PFSK-1 (cell line): ENCODE measurements around the gene HSPB9.

Experiments used
- FOXP2 ChIP-seq: optimal IDR thresholded peaks from 2 replicates; pipeline ENCODE3; 2011; ENCODE audit warnings: borderline replicate concordance, control low read depth, inconsistent platforms; ENCODE audit not compliant: insufficient read depth; ENCODE audit errors: extremely low read length, extremely low read depth
- POLR2AphosphoS5 ChIP-seq: IDR thresholded peaks from 2 replicates; pipeline ENCODE4 v1.6.1; 2012; ENCODE audit warnings: low read depth, mild to moderate bottlenecking, control low read depth, low read length, moderate library complexity
- REST ChIP-seq, 2 experiments: IDR thresholded peaks; 2 replicates each; pipeline versions ENCODE4 v1.6.1 to v1.8.0; 2011 to 2012; ENCODE audit warnings: low read depth in 2 of 2, low read length in 2 of 2, control low read depth in 1 of 2, inconsistent platforms in 1 of 2, mild to moderate bottlenecking in 1 of 2, moderate library complexity in 1 of 2; ENCODE audit not compliant: insufficient read depth in 1 of 2
- SIN3A ChIP-seq: IDR thresholded peaks from 2 replicates; pipeline ENCODE4 v1.6.1; 2012; ENCODE audit warnings: mild to moderate bottlenecking, low read length, moderate library complexity, borderline replicate concordance; ENCODE audit not compliant: insufficient read depth
- TAF1 ChIP-seq: IDR thresholded peaks from 2 replicates; pipeline ENCODE4 v1.6.1; 2012; ENCODE audit warnings: low read length, control low read depth, borderline replicate concordance; ENCODE audit not compliant: insufficient read depth

GRCh38 chr17:42142371-42142896, 19.8 kb downstream of the HSPB9 start:
- TF ChIP-seq FOXP2 (no peak), SIN3A (no peak), REST (IDR thresholded peaks at IDR 0.05; ENCODE audit: insufficient read depth in 1 of 2, low read depth in 2 of 2, low read length in 2 of 2) (no peak), POLR2AphosphoS5 (no peak), TAF1 (no peak)
